GM21737 (cell line): ENCODE data around the gene SETBP1.

Source experiments
- ATAC-seq: cut with Tn5 transposase; IDR thresholded peaks from one replicate; pipeline ENCODE4 v1.9.1; 2021; ENCODE audit warnings: mild to moderate bottlenecking, moderate library complexity; ENCODE audit not compliant: unreplicated experiment

The SETBP1 gene

DNA sequence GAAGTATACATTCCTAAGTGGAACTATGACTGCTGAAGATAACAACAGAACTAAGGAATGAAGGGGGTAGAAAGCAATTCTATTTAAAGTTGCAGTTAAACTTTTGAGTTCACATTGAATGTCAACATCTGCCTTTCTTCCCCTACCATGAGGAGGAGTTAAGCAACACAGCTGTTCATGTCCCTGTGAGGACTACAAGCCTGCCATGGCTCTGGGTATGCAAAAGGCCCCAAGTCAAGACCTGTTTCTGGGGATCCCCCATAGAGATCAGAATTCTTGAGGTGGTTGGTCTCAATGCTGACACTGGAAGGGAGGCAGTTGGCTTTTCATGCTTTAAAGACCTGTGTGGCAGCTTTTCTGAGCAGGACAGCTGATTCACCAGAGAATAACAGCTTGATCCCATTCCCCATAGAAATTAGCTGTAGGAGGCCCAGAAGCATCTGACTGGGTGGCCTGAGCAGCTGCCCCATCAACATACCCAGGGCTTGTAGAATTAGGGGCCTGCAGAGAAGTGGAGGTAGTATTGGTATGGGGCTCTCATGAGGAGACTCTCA is 131.0 kb downstream of the SETBP1 start:
- ATAC-seq, result no peak

DNA sequence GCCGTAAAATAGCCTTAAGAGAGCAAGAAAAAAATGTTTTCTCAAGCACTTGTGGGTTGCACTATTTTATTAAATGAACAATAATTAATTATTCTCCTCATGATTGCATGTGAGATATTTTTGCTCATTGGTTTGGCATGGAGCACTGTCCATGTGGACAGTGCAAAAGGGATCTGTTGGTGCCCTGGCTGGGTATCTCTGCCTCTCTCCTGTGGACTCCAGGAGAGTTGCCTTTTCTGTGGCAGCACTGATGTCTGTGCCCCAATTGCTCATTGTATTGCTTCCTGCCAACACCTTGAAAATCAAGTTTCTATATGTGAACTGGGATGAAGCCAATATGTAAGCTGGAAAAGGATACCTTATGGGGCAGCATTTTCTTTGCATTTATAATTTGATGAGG is 131.7 kb downstream of the SETBP1 start:
- no peak for ATAC-seq

DNA sequence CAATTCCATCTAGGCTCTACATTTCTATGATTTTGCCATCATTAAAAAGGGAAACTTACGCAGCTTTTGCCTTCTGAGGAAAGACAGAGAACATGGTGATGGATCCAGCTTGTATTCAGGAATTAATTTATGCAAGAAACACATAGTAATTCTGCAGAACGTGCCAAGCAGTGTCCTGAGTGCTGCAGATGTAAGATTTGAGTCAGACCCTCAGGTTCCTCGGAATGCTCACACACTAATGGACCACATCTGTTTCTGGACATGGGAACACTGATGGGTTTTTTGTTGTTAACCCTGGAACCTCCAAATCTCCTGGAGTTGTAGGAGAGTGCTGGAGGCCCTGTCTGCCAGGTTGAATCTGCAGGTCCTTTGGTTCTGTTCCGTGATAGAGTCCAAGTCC is 132.9 kb downstream of the SETBP1 start:
- no peak for ATAC-seq

DNA sequence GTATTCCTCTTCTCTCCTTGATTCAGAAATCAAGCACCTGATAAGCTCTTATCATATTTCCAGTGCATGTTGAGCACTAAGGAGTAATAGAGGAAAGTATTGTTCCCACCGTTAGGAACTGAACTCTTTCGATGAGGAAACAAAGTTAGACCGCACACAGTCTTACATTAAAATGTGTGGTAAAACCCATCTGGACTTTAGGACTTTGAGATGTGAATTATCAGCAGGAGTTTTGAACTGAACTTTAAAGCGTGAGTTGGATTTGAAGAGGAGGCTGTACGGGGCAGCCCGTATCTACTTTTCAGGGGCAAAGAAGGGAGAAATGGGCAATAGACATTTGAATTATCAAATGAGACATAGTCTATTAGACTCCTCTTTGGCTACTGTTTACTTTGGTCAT is 134.4 kb downstream of the SETBP1 start:
- ATAC-seq, result no peak

DNA sequence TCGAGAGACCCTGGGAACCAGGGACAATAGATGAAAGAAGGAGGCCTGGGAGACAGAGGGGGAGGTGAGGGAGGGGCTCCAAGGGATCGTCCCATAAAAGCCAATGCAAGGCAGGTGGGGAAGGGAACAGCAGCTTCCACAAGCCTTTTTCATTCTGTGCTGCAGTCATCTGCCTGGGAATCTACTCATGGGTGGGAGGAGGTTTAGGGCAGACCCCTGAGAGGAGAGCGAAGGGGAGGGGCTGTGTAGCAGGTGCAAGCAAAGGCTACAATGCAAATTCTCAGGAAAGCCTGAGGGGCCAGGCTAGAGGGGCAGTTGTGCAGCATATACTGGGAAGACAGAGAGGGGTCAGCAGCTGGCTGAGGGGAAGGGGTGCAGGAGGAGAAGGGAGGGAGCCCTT is 135.4 kb downstream of the SETBP1 start:
- ATAC-seq, result no peak

DNA sequence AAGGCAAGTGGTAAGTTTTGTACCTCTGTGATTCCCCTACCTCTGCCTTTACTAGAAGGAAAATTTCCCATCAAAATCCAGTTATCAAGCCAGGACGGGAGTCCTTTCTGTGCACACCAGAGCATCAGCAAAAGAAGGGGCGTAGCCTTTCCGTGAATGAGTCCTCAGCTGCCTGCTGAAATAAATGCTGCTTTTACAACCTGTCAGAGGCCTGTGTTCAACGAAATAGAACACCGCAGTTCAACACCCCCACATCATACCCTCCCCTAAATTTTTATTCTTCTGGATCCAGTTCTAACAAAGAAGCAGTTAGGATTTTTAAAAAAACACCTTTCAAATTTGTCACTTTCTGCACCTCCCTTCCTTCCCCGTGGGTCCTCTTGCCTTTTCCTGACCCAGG is 135.8 kb downstream of the SETBP1 start:
- ATAC-seq, result no peak

DNA sequence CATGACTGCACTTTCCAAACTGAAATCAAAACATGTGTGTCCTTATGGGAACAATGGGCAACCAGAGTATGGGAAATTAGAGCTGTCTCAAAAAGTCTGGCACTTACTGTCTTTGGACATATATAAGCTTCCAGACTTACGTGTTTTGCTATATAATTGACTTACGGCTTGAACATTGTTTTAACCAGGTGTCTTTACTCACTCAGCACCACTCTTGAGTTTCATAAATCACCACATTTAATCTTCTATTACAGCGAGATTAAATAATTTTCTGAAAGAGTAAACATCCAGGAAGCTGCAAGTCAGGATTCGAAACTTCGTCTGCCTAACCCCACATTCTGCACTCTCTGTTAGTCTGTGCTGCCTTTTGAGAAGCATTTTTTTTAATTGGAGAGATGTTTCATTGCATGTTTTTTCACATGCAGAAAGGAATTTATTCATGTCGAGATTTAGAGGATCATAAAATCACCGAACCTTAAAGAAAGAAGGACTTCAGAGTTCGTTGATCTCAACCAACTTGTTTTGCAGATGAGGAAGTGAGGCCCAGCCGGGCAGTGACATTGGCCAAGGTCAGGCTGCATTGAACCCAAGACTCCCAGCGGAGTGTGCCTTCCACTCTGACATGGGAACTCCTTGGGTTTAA is 137.3 kb downstream of the SETBP1 start:
- ATAC-seq, result no peak

DNA sequence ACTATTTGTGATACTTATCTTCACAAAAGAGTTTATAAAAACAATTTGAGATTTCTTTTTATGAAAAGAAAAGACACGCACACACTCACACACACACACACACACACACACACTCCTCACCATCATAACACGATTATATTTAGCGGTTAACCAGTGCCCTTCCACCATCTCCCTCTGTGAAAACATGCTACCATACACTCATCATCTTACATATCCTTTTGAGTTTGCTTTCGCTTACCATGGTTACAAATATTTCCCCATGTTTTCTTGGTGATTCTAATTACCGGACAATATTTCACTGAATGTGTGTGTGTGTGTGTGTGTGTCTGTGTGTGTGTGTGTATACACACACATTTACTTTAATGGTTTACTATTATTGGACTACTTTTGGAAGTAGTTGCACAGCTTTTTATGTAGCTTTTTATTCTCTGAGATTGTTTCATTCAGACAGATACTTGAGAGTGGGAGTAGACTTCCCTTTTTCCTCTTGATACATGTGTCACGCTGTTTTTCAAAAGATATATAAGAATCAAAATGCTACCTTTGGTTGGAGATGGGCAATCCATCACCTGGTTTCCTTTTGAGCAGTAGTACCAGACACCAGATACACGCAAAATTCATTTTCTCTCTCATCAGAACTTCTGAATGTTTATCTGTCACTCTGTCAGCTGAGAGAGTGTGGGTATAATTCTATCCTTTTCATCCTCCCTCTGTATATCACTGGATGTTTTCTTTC is 138.1 kb downstream of the SETBP1 start:
- ATAC-seq, result no peak

DNA sequence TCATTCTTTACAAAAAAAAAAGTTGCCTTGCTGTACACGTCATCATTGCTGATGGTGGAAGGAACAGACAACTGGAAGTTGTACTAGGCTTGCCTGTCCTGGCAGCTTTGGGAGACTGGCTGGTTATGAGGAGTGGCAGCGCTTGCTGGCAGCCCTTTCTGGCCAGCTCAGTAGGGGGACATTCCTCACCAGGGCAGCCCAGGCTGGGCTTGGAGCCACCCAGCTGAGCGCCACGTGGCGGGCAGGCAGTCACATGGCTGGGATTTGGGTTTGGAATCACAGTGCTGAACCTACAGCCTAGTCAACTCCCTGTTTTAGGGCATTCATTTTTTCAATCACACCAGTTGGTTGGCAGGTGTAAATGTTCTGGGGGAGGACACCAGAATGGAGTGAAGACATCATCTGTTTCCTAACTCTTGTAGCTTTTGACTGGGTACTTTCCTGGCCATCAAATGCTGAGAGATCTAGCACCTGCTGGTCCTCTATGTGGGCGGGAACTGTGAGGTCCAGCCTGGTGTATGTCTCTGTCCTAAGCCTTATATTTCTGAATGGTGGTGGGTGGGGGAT is 139.3 kb downstream of the SETBP1 start:
- no peak for ATAC-seq

DNA sequence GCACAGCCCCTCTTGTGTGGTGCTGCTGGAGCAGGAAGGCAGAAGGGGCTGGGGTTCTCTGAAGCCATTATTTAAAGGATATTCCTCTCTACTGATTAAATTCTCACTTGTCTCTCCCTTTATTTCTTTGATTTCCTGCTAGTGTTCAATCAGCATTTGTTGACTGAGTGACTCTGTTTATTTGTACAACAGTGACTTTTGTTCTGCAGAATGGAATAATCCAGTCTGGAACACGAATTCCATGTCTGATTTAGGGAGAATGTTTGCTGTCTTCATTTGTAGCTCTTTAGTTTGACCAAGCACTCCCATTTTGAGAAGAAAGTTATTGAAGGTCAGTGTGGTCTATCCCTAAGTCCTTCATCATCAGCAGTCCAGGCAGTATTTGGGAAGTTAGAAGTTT is 141.2 kb downstream of the SETBP1 start:
- ATAC-seq, result no peak

DNA sequence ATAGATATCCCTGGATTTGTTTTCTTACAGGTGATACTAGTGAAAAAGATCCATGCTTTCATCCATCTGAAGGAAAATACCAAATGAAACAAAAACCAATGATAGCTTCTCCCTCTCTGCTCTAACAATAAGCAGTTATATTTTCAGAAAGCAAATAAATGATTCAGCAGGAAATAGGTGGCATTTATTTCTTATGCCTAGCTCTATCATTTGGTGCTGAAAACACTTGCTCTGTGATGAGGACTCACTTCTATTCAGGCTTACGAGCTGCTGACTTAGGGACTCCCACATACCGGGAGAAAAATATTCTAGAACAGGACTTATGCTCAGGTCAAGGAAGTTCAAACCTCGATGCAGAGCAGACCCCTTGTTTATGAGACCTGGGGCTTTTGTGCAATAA is 142.6 kb downstream of the SETBP1 start:
- no peak for ATAC-seq

DNA sequence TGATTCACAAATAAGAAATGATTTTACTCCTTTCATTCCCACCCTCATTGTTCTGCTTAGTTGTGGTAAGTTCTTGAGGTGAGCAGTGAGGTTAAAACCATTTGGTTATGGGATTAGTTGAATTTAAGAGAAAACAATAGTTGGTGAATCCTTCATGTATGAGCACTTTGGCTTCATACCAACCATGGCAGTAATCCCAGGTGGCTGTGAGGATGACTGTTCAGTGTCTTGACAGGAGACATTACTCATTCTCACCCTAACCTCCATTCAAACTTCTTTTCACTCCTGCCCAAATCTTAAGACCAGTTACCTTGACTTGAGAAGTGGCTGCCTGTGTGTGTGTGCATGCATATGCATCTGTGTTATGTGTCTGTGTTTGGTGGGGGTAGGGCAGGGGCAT is 143.1 kb downstream of the SETBP1 start:
- ATAC-seq, result no peak

DNA sequence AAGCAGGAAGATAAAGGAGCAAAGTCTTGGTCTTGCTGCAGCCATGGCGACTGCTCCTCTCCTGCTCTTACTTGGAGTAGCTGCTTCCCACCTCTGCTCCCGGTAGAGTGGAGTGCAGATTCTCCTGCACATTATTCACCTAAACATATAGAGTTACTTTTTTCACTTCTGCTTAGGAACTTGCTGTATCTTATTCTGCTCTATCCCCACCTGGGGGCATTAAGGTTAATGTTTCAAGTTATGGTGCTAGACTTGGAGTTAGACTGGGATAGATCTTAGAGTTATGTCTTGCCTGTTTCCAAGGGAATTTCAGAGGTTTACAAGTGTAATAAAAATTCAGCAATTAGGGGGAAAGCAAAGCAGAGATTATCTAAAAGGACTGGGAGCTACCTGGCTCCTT is 144.2 kb downstream of the SETBP1 start:
- no peak for ATAC-seq

DNA sequence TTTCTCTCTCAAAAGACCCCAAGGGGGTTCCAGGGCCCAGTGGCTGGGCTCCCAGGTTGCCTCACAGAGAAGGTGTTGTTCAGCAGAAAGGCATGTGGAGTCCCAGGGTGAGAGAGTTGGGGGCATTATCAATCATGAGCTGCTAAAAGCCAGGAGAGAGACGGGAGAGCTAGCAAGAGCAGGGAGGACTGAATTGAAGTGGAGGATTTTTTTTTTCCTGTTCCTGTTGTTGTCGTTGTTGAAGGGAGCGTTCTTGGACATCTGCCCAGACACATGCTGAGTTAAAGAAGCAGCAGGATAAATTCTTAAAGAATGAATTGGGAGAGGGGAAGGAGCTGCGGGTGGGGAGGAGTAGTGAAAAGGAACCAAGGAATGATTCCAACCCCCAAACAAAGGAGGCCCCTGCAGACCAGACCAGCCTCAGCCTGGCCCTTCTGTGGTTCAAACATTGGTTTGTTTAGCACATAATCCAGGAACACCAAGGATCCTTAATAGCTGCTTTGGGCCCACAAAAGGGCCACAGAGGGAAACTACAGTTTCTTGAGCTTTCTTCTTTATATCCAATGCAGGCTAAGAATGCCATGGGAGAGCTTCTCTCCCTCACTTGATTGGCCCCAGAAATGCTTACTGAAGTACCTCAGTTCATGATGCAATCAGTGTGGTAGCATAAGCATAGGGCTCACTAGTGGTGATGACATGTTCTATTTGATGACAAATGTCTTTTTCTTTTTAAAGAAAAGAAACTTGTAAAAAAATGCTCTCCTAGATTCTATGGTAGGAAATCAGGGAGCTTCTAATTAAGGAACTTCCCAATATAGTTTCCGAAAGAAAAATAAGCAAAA is 146.0 kb downstream of the SETBP1 start:
- no peak for ATAC-seq

DNA sequence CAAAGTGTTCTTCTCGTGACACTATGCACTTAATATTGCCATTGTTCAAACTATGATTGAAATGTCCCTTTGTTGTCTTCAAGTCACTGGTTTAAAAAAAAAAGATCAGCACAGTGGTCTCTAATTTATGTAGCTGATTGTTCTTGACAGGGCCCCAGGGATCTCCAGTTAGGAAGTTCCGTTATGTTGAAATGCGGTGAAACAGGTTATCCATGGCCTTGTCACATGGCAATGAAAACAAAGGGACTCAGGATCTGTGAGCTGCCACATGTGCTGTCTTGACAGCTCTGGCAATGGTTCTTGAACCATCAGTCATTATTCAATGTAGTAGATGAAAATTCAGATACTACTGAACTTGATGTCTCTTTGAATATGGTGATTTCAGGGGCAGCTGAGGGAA is 147.4 kb downstream of the SETBP1 start:
- ATAC-seq, result no peak

DNA sequence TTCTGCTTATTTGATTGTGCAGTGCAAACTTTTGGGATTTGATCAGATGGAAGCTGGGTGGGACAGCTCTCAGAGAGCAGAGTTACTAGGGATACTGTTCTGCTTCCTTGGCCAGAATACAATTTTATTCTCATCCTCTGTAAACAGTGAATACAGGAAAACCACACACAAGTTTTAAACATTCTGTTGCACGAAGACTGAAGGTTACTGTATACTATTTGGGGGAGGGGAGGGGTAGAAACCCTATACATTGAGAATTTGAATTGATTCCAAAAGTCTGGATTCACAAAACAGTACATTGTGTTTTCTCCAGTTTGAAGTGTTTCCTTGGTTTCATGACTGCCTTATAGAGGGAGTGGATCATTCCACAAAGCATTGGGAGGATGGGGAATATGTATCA is 149.9 kb downstream of the SETBP1 start:
- ATAC-seq, result no peak

DNA sequence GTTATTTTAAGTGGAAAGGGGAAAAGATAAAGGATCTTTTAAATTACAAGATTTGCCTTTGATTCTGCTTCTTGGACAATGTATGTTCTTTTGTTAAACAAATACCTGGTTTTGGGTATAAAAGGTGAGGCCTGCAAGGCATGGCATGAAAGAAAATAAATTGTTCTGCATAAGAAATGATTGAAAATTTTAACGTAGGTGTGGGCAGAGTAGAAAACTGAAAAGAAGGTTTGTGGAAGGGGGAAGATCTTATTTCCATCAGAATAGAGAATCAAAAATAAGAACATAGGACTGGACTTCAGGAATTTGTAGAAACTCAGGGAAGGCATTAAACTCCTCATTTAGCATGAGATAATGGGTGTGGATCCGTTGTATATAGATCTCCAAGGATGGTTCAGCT is 153.1 kb downstream of the SETBP1 start:
- ATAC-seq, result no peak

DNA sequence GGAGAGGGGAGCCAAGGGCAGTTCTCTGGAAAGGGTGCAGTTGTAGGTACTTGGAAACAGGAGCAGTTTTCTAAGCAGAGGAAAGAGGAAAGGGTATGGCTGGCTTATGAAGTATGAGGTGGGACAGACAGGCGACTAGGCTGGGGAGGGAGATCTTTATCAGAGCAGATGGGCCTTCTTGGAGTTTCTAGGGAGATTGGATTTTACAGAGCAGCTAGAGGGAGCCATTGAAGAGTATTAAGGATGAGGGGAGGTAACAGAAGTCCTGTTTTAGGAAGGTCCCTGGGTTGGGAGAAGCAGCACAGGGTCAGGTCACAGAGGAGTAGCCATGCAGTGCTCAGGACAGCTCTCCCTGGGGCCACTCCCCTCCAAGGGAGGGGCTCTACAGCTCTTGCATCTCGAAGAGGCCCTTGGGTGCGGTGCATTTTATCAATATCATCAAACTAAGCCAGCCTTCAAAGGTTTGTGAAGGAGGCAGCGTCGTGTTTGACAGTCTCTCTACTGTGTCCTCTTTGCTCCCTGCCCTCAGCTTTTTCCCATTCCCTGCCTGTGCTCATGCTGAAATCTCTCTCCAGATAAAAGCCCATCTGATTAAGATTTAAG is 154.3 kb downstream of the SETBP1 start:
- ATAC-seq, result no peak

DNA sequence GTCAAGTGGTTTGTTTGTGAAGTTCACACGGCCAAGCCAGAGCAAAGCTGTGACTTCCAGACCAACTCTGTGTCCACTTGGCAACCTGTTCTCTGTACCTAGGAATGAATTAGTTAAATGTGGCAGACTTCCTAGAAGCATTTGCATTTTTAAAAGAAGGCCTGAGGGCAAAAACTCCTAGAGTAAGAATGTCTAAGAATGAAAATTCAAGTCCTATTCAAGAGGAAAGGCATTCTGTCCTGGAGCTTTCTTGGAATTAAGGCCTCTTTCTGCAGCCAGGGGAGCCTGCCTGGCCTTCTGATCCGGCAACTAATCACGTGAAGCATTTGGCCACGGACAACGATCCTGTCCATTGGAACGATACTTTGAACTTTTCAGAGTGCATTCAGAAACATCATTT is 155.0 kb downstream of the SETBP1 start:
- ATAC-seq, result no peak

DNA sequence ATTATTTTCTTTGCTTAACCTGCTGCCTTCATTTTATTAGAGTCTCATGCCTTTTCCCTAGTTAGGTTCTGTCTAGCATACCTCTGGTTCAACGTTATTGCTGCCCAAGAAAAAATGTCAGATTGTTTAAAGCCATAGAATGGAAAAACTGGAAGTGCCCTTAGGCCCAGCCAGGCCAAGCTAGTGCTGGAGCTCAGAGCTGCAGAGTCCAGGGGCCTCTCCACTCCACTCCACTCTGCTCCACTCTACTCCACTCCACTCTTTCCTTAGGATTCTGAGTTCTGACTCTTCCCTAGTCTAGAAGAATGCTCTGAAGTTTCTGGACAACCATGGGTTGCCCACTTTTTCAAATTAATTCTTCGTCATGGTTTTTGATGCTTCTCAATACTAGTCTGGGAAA is 155.6 kb downstream of the SETBP1 start:
- no peak for ATAC-seq
